HCT116 (cell line): ENCODE results near the gene SLC9B2. TPM values are rescaled to one million over a fixed set of nuclear protein-coding genes. Genes with fewer than 3 reads are reported as not detected.

Experiments
- ATAC-seq: fragments of 200-7000 bp; cut with Tn5 transposase; 2 replicates; pipeline ENCODE4 v1.9.1; 2020; ENCODE audit warnings: mild to moderate bottlenecking, moderate library complexity
- BruUV-seq: library from RNA; stranded (reverse); fragments of 400-500 nt; replicated peaks from 2 replicates; lab custom pipeline; 2021; lab: Mats Ljungman, UMichigan
- CTCF ChIA-PET: fragments of 300-600 bp; sonication (Branson Sonifier 250); formaldehyde crosslinking; loops from one replicate; lab custom pipeline; 2021; ENCODE audit warnings: antibody characterized with exemption; lab: Charles Lee
- POLR2A ChIA-PET: fragments of 300-600, 350-600 bp; sonication (Branson Sonifier 250); formaldehyde crosslinking; loops from one replicate; lab custom pipeline; 2021; ENCODE audit warnings: antibody characterized with exemption; lab: Charles Lee
- RAD21 ChIA-PET, 2 experiments: fragments of 300-600 bp; sonication (Branson Sonifier 250); formaldehyde crosslinking; loops; one replicate each; lab custom pipeline; 2023; ENCODE audit warnings: low total read pairs in 2 of 2; ENCODE audit not compliant: uncharacterized antibody in 2 of 2, unreplicated experiment in 2 of 2, low non-redundant PET in 1 of 2; lab: Charles Lee
- DNase-seq: peaks from one replicate; pipeline ENCODE4 v3.0.0-alpha.2; 2010; ENCODE audit warnings: low read depth, low spot score
- H2AFZ ChIP-seq: fragments of 200-600 bp; shearing (Covaris generic), sonication (generic); 2 replicates; pipeline ENCODE4 v1.6.1; 2017; ENCODE audit warnings: low read depth, mixed run types, mixed read lengths, antibody characterized with exemption, low read length; ENCODE audit not compliant: poor library complexity, severe bottlenecking
- H3K27ac ChIP-seq: 2 replicates; pipeline ENCODE4 v1.5.1; 2012; ENCODE audit warnings: low read depth, low read length
- H3K27me3 ChIP-seq: fragments of 200-600 bp; sonication (generic); 2 replicates; pipeline ENCODE4 v1.6.1; 2016; ENCODE audit warnings: mixed run types, low read length, mixed read lengths; ENCODE audit not compliant: insufficient read depth
- H3K36me3 ChIP-seq, 2 experiments: fragments of 200-500 bp in 1 of 2; fragments of 200-600 bp in 1 of 2; sonication (Bioruptor generic) in 1 of 2; sonication (generic) in 1 of 2; 2 replicates each; pipeline versions ENCODE4 v1.5.1 to v1.6.1; 2014 to 2016; ENCODE audit warnings: low read length in 2 of 2, inconsistent platforms in 1 of 2, mixed read lengths in 1 of 2, mixed run types in 1 of 2; ENCODE audit not compliant: insufficient read depth in 2 of 2, control insufficient read depth in 1 of 2
- H3K4me1 ChIP-seq, 2 experiments: fragments of 200-600 bp in 1 of 2; sonication (generic) in 1 of 2; 2 replicates each; pipeline versions ENCODE4 v1.5.1 to v1.6.1; 2012 to 2017; ENCODE audit warnings: low read length in 2 of 2, inconsistent platforms in 1 of 2, mild to moderate bottlenecking in 1 of 2, mixed read lengths in 1 of 2, mixed run types in 1 of 2, moderate library complexity in 1 of 2; ENCODE audit not compliant: insufficient read depth in 2 of 2, control insufficient read depth in 1 of 2
- H3K4me2 ChIP-seq: fragments of 200-600 bp; sonication (generic); 2 replicates; pipeline ENCODE4 v1.6.1; 2017; ENCODE audit warnings: mixed run types, low read length, mixed read lengths
- H3K4me3 ChIP-seq, 2 experiments: fragments of 200-600 bp in 1 of 2; sonication (generic) in 1 of 2; replicated peaks in 1 of 2; 2 replicates each; pipeline ENCODE4 v1.5.1; 2011 to 2016; ENCODE audit warnings: low read length in 2 of 2, control low read depth in 1 of 2, low read depth in 1 of 2, mild to moderate bottlenecking in 1 of 2, mixed read lengths in 1 of 2, mixed run types in 1 of 2
- H3K79me2 ChIP-seq: fragments of 200-600 bp; sonication (generic); 2 replicates; pipeline ENCODE4 v1.6.1; 2017; ENCODE audit warnings: mild to moderate bottlenecking, mixed run types, low read length, moderate library complexity, mixed read lengths; ENCODE audit not compliant: insufficient read depth
- H3K9ac ChIP-seq: fragments of 200-600 bp; sonication (generic); 2 replicates; pipeline ENCODE4 v1.6.1; 2016; ENCODE audit warnings: low read length, mixed read lengths
- H3K9me2 ChIP-seq: fragments of 200-600 bp; sonication (generic), shearing (Covaris generic); 2 replicates; pipeline ENCODE4 v1.6.1; 2017; ENCODE audit warnings: mixed run types, mild to moderate bottlenecking, moderate library complexity; ENCODE audit not compliant: insufficient read depth
- H3K9me3 ChIP-seq, 2 experiments: fragments of 200-500 bp in 1 of 2; fragments of 200-600 bp in 1 of 2; sonication (Bioruptor generic) in 1 of 2; sonication (generic) in 1 of 2; 2 replicates each; pipeline ENCODE4 v1.6.1; 2014 to 2017; ENCODE audit warnings: low read length in 2 of 2, mixed read lengths in 2 of 2, inconsistent platforms in 1 of 2, low read depth in 1 of 2, mild to moderate bottlenecking in 1 of 2, mixed run types in 1 of 2, moderate library complexity in 1 of 2; ENCODE audit not compliant: control insufficient read depth in 1 of 2, insufficient read depth in 1 of 2
- H4K20me1 ChIP-seq: fragments of 200-600 bp; sonication (generic), shearing (Covaris generic); 2 replicates; pipeline ENCODE4 v1.6.1; 2017; ENCODE audit warnings: mixed run types, mild to moderate bottlenecking, moderate library complexity; ENCODE audit not compliant: insufficient read depth
- CBX3 ChIP-seq: IDR thresholded peaks from 2 replicates; pipeline ENCODE4 v1.6.1; 2012; ENCODE audit warnings: low read depth
- CTCF ChIP-seq, 3 experiments: fragments of 200-600 bp in 1 of 3; sonication (generic) in 1 of 3; IDR thresholded peaks in 2 of 3; conservative IDR thresholded peaks in 1 of 3; 2 replicates each; pipeline ENCODE4 v1.5.1; 2012 to 2017; ENCODE audit warnings: low read depth in 2 of 3, low read length in 2 of 3, antibody characterized with exemption in 1 of 3, borderline replicate concordance in 1 of 3, control low read depth in 1 of 3, mild to moderate bottlenecking in 1 of 3, mixed read lengths in 1 of 3, mixed run types in 1 of 3, moderate library complexity in 1 of 3; ENCODE audit not compliant: insufficient read depth in 1 of 3
- EGR1 ChIP-seq: IDR thresholded peaks from 2 replicates; pipeline ENCODE4 v1.6.1; 2012; ENCODE audit warnings: low read depth
- ELF1 ChIP-seq: IDR thresholded peaks from 2 replicates; pipeline ENCODE4 v1.6.1; 2012; ENCODE audit warnings: low read depth, borderline replicate concordance
- EZH2 ChIP-seq: fragments of 200-600 bp; sonication (generic); IDR thresholded peaks from 2 replicates; pipeline ENCODE4 v1.6.1; 2017; ENCODE audit warnings: antibody characterized with exemption, mixed run types
- EZH2phosphoT487 ChIP-seq: fragments of 200-600 bp; IDR thresholded peaks from 2 replicates; pipeline ENCODE4 v1.6.1; 2018; ENCODE audit warnings: antibody characterized with exemption, borderline replicate concordance
- MAX ChIP-seq: IDR thresholded peaks from 2 replicates; pipeline ENCODE4 v1.6.1; 2012
- POLR2AphosphoS5 ChIP-seq: IDR thresholded peaks from 2 replicates; pipeline ENCODE4 v1.6.1; 2011; ENCODE audit warnings: mild to moderate bottlenecking, low read depth, low read length, moderate library complexity
- RAD21 ChIP-seq: IDR thresholded peaks from 2 replicates; pipeline ENCODE4 v1.6.1; 2012; ENCODE audit warnings: low read depth, mild to moderate bottlenecking
- SIN3A ChIP-seq: IDR thresholded peaks from 2 replicates; pipeline ENCODE4 v1.6.1; 2012; ENCODE audit warnings: low read depth
- SP1 ChIP-seq: IDR thresholded peaks from 2 replicates; pipeline ENCODE4 v1.6.1; 2012; ENCODE audit warnings: low read depth
- SRF ChIP-seq: IDR thresholded peaks from 2 replicates; pipeline ENCODE4 v1.6.1; 2012; ENCODE audit warnings: low read depth
- YY1 ChIP-seq: IDR thresholded peaks from 2 replicates; pipeline ENCODE4 v1.6.1; 2011; ENCODE audit warnings: low read length, low read depth, moderate library complexity, mild to moderate bottlenecking; ENCODE audit not compliant: insufficient replicate concordance; ENCODE audit errors: extremely low read depth
- ZBTB33 ChIP-seq: IDR thresholded peaks from 2 replicates; pipeline ENCODE4 v1.6.1; 2011; ENCODE audit warnings: mild to moderate bottlenecking, low read length, moderate library complexity; ENCODE audit not compliant: insufficient replicate concordance; ENCODE audit errors: extremely low read depth
- ZFX ChIP-seq: fragments of 450-650 bp; IDR thresholded peaks from 2 replicates; pipeline ENCODE4 v1.6.1; 2017
- intact Hi-C: fragments of 100-400 bp; cut with micrococcal nuclease; formaldehyde crosslinking; loops from 2 replicates; pipeline ENCODE4 v1.10.0; 2022
- total RNA-seq: library from RNA; stranded (reverse); gene quantifications from one replicate; pipeline ENCODE4 v1.2.1, GENCODE V29; 2021; ENCODE audit not compliant: unreplicated experiment

The SLC9B2 gene
- total RNA-seq, 1 experiment from 2014 or later: 18.3 TPM

- peaks cover 46% of the 10 kb centered on the region for H3K79me2 ChIP-seq
- H3K9ac ChIP-seq: peak overlapping the region; percentile 88
- DNase-seq (no peak), ATAC-seq (no peak)
- H4K20me1 ChIP-seq: no peaks in the 10 kb centered on the region
- H2AFZ ChIP-seq: no peak overlapping the region
- peaks cover 8 to 25% of the 10 kb centered on the region in 2 experiments; a peak in 3 of 4 replicates for H3K4me1 ChIP-seq
- no peaks in the 10 kb centered on the region for H3K9me2 ChIP-seq
- intact Hi-C loops: no loop called here
- ChIA-PET CTCF (interaction anchor here (0.8 kb wide), 1 partner anchor 10 kb away, joined by 3 read pairs; no protein-coding TSS in a partner anchor), POLR2A (interaction anchor here (1.3 kb wide), 1 partner anchor 10 kb away, joined by 4 read pairs; no protein-coding TSS in a partner anchor), RAD21 (no interaction called here)
- peak overlapping the region; percentile 65 to 68 for H3K4me3 ChIP-seq
- H3K27me3 ChIP-seq: no peaks in the 10 kb centered on the region
- peak overlapping the region; percentile 85; the same call in 1 of the 2 replicates for H3K27ac ChIP-seq
- no TSS peak for BruUV-seq
- H3K36me3 ChIP-seq: peaks cover 0 to 4% of the 10 kb centered on the region in 2 experiments; a peak in 1 of 4 replicates
- no peaks in the 10 kb centered on the region for H3K9me3 ChIP-seq
- peak overlapping the region; percentile 88 for H3K4me2 ChIP-seq
- TF ChIP-seq SRF (no peak), EZH2 (no peak), SP1 (no peak), SIN3A (no peak), POLR2AphosphoS5 (no peak), EGR1 (no peak), ZFX (no peak), ZBTB33 (no peak), EZH2phosphoT487 (no peak), YY1 (no peak), ELF1 (no peak), MAX (no peak), RAD21 (no peak), CTCF (IDR thresholded peaks at IDR 0.05 in 2 of 3, conservative IDR thresholded peaks at IDR 0.05 in 1 of 3; ENCODE audit: borderline replicate concordance in 1 of 3, insufficient read depth in 1 of 3, low read depth in 2 of 3, low read length in 2 of 3) (no peak), CBX3 (no peak)
- TF ChIP-seq, all 23 proteins: peak for 0
Measured at GRCh38 chr4:103074744-103075434, 1.7 kb downstream of the SLC9B2 start.
